HepG2 (cell line): ENCODE measurements around the gene KMT2A. TPM values are rescaled to one million over a fixed set of nuclear protein-coding genes. Genes with fewer than 3 reads are reported as not detected.

Source experiments
- GATAD2A ChIP-seq: IDR thresholded peaks from 2 replicates; pipeline ENCODE4 v1.6.1; 2016
- GZF1 ChIP-seq: sonication (generic); formaldehyde crosslinking; IDR thresholded peaks from 2 replicates; pipeline ENCODE4 v1.5.1; 2020; ENCODE audit warnings: mild to moderate bottlenecking, missing genetic modification reagents
- MED8 ChIP-seq: sonication (generic); formaldehyde crosslinking; IDR thresholded peaks from 2 replicates; pipeline ENCODE4 v1.8.1; 2023; ENCODE audit warnings: mild to moderate bottlenecking, missing genetic modification reagents; ENCODE audit not compliant: insufficient replicate concordance
- MIER3 ChIP-seq: IDR thresholded peaks from 2 replicates; pipeline ENCODE4 v1.6.1; 2016; ENCODE audit warnings: missing compliant biosample characterization, borderline replicate concordance
- SALL2 ChIP-seq: sonication (generic); formaldehyde crosslinking; IDR thresholded peaks from 2 replicates; pipeline ENCODE4 v1.8.1; 2023; ENCODE audit warnings: mild to moderate bottlenecking, missing genetic modification reagents, inconsistent platforms
- SOX13 ChIP-seq, 3 experiments: fragments of 450-650 bp in 1 of 3; sonication (generic) in 1 of 3; formaldehyde crosslinking in 1 of 3; IDR thresholded peaks in 2 of 3; conservative IDR thresholded peaks in 1 of 3; 2 replicates each; pipeline versions ENCODE4 v1.5.0 to v1.6.1; 2016 to 2020; ENCODE audit warnings: antibody characterized with exemption in 1 of 3, mild to moderate bottlenecking in 1 of 3, missing compliant biosample characterization in 1 of 3, missing genetic modification reagents in 1 of 3, moderate library complexity in 1 of 3
- ZFY ChIP-seq: sonication (generic); formaldehyde crosslinking; IDR thresholded peaks from 2 replicates; pipeline ENCODE4 v1.4.0; 2020; ENCODE audit warnings: missing genetic modification reagents
- ZNF788 ChIP-seq: sonication (generic); formaldehyde crosslinking; IDR thresholded peaks from 2 replicates; pipeline ENCODE4 v1.5.0; 2020; ENCODE audit warnings: mild to moderate bottlenecking, missing genetic modification reagents, borderline replicate concordance
- polyA plus RNA-seq, 8 experiments: library from polyadenylated mRNA; depleted of rRNA in 3 of 8; stranded (reverse) in 7 of 8; unstranded in 1 of 8; fragments of >200 nt; fragmentation: Illumina TruSeq in 4 of 8; extraction: Trizol in 4 of 8; gene quantifications; 2 replicates each; pipeline versions ENCODE4 v1.2.1 to v1.2.3, GENCODE V29; 2011 to 2016; ENCODE audit warnings: low read depth in 4 of 8, missing spikeins in 1 of 8, mixed read lengths in 1 of 8; ENCODE audit not compliant: insufficient read depth in 1 of 8
- total RNA-seq, 5 experiments: library from RNA; depleted of rRNA; stranded (reverse); fragments of >200 nt; fragmentation: Illumina TruSeq; extraction: Trizol; gene quantifications; 2 replicates each; pipeline ENCODE4 v1.2.3, GENCODE V29; 2016; ENCODE audit warnings: low read depth in 1 of 5
- TF ChIP-seq, protein P1 (sequence below): sonication (generic); formaldehyde crosslinking; IDR thresholded peaks from 2 replicates; pipeline ENCODE4 v1.5.1; 2020; ENCODE audit warnings: mild to moderate bottlenecking, missing genetic modification reagents
- TF ChIP-seq, protein P2 (sequence below): sonication (generic); formaldehyde crosslinking; IDR thresholded peaks from 2 replicates; pipeline ENCODE4 v1.8.1; 2023; ENCODE audit warnings: mild to moderate bottlenecking, moderate library complexity, missing genetic modification reagents
- TF ChIP-seq, protein P3 (sequence below): sonication (generic); formaldehyde crosslinking; IDR thresholded peaks from 2 replicates; pipeline ENCODE4 v1.4.0; 2020; ENCODE audit warnings: missing genetic modification reagents
- TF ChIP-seq, protein P4 (sequence below): sonication (generic); formaldehyde crosslinking; IDR thresholded peaks from 2 replicates; pipeline ENCODE4 v1.4.0; 2020; ENCODE audit warnings: missing genetic modification reagents
- TF ChIP-seq, protein P5 (sequence below): sonication (generic); formaldehyde crosslinking; IDR thresholded peaks from 2 replicates; pipeline ENCODE4 v1.5.1; 2020; ENCODE audit warnings: mild to moderate bottlenecking, missing genetic modification reagents, borderline replicate concordance
- TF ChIP-seq, protein P6 (sequence below): IDR thresholded peaks from 2 replicates; pipeline ENCODE4 v1.6.1; 2018; ENCODE audit warnings: missing genetic modification reagents

The KMT2A gene
- total and polyA plus RNA-seq, 2 of the 13 experiments (the other 11 are each of a cell fraction or from before 2014, with no cell fraction given) = 12.4 to 20.0 TPM

DNA sequence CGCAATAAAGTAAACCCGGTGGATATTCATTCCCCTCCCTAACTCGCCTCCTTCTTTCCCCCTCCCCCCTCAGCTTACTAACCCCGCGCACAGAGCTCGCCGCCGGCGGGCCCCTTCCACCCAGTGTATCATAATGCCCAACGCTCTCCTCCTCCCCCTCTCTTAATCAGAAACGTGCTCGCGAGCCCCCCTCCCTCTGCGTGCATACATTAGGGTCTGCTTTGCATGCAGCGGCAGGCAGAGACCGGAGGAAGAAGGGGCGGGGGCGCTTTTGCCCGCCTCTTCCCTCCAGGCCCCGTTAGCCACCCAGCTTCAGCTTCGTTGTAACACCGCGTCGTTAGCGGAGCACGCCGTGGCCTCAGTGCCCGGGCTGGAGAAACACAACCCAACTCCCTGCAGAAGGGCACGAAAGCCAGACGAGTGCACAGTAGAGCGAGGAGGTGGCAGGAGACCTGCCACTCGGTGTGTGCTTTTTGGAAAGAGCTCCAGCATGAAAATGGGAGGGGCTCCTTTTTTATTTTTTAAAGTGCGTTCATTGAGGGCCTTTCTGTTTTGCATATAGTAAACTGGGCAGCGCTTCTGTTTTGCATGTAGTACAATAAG is 901 bp upstream of the KMT2A start (continued):
- TF ChIP-seq, protein P1, sequence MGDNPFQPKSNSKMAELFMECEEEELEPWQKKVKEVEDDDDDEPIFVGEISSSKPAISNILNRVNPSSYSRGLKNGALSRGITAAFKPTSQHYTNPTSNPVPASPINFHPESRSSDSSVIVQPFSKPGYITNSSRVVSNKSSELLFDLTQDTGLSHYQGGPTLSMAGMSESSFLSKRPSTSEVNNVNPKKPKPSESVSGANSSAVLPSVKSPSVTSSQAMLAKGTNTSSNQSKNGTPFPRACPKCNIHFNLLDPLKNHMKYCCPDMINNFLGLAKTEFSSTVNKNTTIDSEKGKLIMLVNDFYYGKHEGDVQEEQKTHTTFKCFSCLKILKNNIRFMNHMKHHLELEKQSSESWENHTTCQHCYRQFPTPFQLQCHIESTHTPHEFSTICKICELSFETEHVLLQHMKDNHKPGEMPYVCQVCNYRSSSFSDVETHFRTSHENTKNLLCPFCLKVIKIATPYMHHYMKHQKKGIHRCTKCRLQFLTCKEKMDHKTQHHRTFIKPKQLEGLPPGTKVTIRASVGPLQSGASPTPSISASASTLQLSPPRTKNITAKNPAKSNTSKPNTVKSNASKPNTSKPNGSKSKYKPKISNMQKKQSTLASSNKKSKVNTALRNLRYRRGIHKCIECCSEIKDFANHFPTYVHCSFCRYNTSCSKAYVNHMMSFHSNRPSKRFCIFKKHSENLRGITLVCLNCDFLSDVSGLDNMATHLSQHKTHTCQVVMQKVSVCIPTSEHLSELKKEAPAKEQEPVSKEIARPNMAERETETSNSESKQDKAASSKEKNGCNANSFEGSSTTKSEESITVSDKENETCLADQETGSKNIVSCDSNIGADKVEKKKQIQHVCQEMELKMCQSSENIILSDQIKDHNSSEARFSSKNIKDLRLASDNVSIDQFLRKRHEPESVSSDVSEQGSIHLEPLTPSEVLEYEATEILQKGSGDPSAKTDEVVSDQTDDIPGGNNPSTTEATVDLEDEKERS (CRISPR knock-in tag) = no peak
- TF ChIP-seq, protein P2, sequence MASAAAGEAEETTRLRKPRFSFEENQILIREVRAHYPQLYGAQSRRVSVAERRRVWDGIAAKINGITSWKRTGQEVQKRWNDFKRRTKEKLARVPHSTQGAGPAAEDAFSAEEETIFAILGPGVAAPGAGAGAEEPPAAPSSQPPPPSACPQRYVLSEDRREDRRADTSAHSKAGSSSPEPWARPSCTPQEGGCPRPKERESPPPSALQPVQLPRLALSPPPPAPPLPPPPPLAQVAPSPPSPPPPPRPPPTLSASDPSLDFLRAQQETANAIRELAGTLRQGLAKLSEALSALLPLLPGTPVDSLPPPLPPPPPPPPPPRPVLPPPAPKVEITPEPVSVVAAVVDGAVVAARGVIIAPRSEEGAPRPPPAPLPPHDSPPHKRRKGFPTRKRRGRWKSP = no peak
- 0 out of 2 replicates have a peak, but pooled peaks have one; percentile 37 for TF ChIP-seq SALL2 (CRISPR knock-in tag)
- TF ChIP-seq GZF1 (CRISPR knock-in tag) = no peak
- no peak for TF ChIP-seq MIER3
- TF ChIP-seq GATAD2A (CRISPR knock-in tag) = no peak
- TF ChIP-seq ZFY (CRISPR knock-in tag) = peak; percentile 58; the same call in 1 of the 2 replicates
- TF ChIP-seq ZNF788 = 0 out of 2 replicates have a peak, but pooled peaks have one; percentile 4
- peak; percentile 50 for TF ChIP-seq MED8 (CRISPR knock-in tag)
- TF ChIP-seq, protein P3, sequence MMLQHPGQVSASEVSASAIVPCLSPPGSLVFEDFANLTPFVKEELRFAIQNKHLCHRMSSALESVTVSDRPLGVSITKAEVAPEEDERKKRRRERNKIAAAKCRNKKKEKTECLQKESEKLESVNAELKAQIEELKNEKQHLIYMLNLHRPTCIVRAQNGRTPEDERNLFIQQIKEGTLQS (CRISPR knock-in tag) = peak; percentile 11
- TF ChIP-seq, protein P4, sequence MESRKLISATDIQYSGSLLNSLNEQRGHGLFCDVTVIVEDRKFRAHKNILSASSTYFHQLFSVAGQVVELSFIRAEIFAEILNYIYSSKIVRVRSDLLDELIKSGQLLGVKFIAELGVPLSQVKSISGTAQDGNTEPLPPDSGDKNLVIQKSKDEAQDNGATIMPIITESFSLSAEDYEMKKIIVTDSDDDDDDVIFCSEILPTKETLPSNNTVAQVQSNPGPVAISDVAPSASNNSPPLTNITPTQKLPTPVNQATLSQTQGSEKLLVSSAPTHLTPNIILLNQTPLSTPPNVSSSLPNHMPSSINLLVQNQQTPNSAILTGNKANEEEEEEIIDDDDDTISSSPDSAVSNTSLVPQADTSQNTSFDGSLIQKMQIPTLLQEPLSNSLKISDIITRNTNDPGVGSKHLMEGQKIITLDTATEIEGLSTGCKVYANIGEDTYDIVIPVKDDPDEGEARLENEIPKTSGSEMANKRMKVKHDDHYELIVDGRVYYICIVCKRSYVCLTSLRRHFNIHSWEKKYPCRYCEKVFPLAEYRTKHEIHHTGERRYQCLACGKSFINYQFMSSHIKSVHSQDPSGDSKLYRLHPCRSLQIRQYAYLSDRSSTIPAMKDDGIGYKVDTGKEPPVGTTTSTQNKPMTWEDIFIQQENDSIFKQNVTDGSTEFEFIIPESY = no peak
- TF ChIP-seq, protein P5, sequence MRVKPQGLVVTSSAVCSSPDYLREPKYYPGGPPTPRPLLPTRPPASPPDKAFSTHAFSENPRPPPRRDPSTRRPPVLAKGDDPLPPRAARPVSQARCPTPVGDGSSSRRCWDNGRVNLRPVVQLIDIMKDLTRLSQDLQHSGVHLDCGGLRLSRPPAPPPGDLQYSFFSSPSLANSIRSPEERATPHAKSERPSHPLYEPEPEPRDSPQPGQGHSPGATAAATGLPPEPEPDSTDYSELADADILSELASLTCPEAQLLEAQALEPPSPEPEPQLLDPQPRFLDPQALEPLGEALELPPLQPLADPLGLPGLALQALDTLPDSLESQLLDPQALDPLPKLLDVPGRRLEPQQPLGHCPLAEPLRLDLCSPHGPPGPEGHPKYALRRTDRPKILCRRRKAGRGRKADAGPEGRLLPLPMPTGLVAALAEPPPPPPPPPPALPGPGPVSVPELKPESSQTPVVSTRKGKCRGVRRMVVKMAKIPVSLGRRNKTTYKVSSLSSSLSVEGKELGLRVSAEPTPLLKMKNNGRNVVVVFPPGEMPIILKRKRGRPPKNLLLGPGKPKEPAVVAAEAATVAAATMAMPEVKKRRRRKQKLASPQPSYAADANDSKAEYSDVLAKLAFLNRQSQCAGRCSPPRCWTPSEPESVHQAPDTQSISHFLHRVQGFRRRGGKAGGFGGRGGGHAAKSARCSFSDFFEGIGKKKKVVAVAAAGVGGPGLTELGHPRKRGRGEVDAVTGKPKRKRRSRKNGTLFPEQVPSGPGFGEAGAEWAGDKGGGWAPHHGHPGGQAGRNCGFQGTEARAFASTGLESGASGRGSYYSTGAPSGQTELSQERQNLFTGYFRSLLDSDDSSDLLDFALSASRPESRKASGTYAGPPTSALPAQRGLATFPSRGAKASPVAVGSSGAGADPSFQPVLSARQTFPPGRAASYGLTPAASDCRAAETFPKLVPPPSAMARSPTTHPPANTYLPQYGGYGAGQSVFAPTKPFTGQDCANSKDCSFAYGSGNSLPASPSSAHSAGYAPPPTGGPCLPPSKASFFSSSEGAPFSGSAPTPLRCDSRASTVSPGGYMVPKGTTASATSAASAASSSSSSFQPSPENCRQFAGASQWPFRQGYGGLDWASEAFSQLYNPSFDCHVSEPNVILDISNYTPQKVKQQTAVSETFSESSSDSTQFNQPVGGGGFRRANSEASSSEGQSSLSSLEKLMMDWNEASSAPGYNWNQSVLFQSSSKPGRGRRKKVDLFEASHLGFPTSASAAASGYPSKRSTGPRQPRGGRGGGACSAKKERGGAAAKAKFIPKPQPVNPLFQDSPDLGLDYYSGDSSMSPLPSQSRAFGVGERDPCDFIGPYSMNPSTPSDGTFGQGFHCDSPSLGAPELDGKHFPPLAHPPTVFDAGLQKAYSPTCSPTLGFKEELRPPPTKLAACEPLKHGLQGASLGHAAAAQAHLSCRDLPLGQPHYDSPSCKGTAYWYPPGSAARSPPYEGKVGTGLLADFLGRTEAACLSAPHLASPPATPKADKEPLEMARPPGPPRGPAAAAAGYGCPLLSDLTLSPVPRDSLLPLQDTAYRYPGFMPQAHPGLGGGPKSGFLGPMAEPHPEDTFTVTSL = no peak
- 0 out of 2 replicates have a peak, but pooled peaks have one; percentile 30 for TF ChIP-seq SOX13 (IDR thresholded peaks at IDR 0.05)
- TF ChIP-seq SOX13 (CRISPR knock-in tag; conservative IDR thresholded peaks at IDR 0.05 in 1 of 2, IDR thresholded peaks at IDR 0.05 in 1 of 2) = no peak
- TF ChIP-seq, protein P6, sequence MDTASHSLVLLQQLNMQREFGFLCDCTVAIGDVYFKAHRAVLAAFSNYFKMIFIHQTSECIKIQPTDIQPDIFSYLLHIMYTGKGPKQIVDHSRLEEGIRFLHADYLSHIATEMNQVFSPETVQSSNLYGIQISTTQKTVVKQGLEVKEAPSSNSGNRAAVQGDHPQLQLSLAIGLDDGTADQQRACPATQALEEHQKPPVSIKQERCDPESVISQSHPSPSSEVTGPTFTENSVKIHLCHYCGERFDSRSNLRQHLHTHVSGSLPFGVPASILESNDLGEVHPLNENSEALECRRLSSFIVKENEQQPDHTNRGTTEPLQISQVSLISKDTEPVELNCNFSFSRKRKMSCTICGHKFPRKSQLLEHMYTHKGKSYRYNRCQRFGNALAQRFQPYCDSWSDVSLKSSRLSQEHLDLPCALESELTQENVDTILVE (CRISPR knock-in tag) = no peak
